ENCODE results near the gene TNKS1BP1. TPM values are rescaled to one million over a fixed set of nuclear protein-coding genes. Genes with fewer than 3 reads are reported as not detected.

Gene TNKS1BP1
- total RNA-seq, 1 experiment from 2014 or later, result 120 TPM

DNA sequence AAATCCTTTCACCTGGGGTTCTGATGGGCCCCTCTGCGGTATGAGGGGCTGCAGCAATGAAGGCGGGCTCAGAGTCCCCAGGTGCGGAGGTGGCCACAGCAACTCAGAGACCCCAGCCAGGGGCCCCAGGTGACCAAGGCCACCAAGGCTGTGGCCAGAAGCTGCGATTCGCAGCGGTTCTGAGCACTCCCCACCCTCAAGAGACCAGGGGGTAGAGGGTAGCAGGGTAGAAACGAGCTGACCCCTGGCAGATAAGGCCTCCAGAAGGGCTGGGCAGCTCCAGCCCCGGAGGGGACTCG is 948 bp downstream of the TNKS1BP1 start:
- Histone ChIP-seq H3K36me3 (ENCODE audit: control insufficient read depth, insufficient read depth, low read length) (peaks cover 3% of the 10 kb centered on the region), H3K27me3 (replicated peaks; ENCODE audit: control insufficient read depth, insufficient read depth, low read length) (no peaks in the 10 kb centered on the region), H3K4me1 (peaks cover 52% of the 10 kb centered on the region), H3K9me3 (no peaks in the 10 kb centered on the region), H3K4me3 (ENCODE audit: low read depth, low read length) (peak overlapping the region; percentile 79)
- TF ChIP-seq, protein P1, sequence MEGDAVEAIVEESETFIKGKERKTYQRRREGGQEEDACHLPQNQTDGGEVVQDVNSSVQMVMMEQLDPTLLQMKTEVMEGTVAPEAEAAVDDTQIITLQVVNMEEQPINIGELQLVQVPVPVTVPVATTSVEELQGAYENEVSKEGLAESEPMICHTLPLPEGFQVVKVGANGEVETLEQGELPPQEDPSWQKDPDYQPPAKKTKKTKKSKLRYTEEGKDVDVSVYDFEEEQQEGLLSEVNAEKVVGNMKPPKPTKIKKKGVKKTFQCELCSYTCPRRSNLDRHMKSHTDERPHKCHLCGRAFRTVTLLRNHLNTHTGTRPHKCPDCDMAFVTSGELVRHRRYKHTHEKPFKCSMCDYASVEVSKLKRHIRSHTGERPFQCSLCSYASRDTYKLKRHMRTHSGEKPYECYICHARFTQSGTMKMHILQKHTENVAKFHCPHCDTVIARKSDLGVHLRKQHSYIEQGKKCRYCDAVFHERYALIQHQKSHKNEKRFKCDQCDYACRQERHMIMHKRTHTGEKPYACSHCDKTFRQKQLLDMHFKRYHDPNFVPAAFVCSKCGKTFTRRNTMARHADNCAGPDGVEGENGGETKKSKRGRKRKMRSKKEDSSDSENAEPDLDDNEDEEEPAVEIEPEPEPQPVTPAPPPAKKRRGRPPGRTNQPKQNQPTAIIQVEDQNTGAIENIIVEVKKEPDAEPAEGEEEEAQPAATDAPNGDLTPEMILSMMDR (IDR thresholded peaks at IDR 0.05; ENCODE audit: insufficient read depth in 1 of 2, low read depth in 1 of 2, low read length in 1 of 2, severe bottlenecking in 1 of 2, unreplicated experiment in 1 of 2), result no peak
- intact Hi-C loops (cut with micrococcal nuclease; ENCODE audit: unreplicated experiment), result loop anchor here (2.0 kb wide), 1 partner anchor 35 kb away; no protein-coding TSS in a partner anchor
- peaks cover 56% of the 10 kb centered on the region for H3K4me1 Mint-ChIP-seq (ENCODE audit: low read depth, unreplicated experiment)
- BruUV-seq (replicated peaks), result no TSS peak
- ChIA-PET CTCF (interaction anchor here (0.7 to 1.7 kb wide), 2 partner anchors 12 to 22 kb away, joined by 3 to 9 read pairs; no protein-coding TSS in a partner anchor), POLR2A (interaction anchor here (0.6 to 2.2 kb wide), 4 partner anchors 12 to 745 kb away, joined by 3 to 31 read pairs (median 12); partner anchors contain the start of gene SSRP1)
- no peaks in the 10 kb centered on the region for H3K9me3 Mint-ChIP-seq (ENCODE audit: unreplicated experiment)
- H3K4me3 Mint-ChIP-seq (ENCODE audit: unreplicated experiment), result peak overlapping the region; percentile 88
- H3K27ac Mint-ChIP-seq (ENCODE audit: unreplicated experiment), result peak overlapping the region; percentile 63
- no peak for DNase-seq
- H3K36me3 Mint-ChIP-seq (ENCODE audit: insufficient read depth, unreplicated experiment), result peaks cover 68% of the 10 kb centered on the region
- no peaks in the 10 kb centered on the region for H3K27me3 Mint-ChIP-seq (ENCODE audit: insufficient read depth, unreplicated experiment)

DNA sequence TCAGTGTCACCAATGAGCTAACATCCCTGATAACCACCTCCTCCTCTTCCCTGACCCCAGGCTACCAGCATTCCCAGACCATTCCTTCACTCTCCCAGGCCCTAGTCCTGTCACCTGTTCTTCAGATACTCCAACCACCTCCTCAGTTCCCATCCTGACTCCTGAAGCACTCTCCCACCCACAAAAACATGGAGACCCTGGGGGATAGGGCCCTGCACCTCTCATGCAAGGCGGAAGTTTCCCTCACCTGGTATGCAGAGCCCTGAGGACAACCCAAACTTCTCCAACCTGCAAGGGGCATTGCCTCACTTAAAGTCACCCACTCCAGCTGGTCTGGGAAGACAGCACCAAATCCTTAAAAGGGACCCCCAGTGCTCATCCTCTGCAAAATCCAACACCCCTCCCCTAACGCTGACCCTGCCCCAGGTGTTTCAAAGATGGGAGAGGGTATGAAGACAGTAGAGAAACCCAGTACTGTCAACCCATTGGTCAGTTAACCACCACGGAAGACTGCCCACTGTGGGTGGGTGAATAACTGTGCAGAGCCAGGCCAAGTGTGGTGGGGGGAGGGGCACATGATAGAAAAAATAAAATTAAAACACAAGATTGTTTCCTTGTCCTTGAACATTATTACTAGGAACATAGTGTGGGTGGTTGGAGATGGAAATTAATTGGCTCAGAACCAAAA is 1.4 kb downstream of the TNKS1BP1 start:
- DNase-seq, result no peak
- peak overlapping the region; percentile 79 for H3K4me3 ChIP-seq (ENCODE audit: low read depth, low read length)
- H3K9me3 Mint-ChIP-seq (ENCODE audit: unreplicated experiment), result no peaks in the 10 kb centered on the region
- POLR2A ChIA-PET, result interaction anchor here (0.6 to 2.2 kb wide), 3 partner anchors 12 to 744 kb away, joined by 3 to 31 read pairs (median 18); partner anchors contain the start of gene SSRP1
- peaks cover 52% of the 10 kb centered on the region for H3K4me1 ChIP-seq
- no TSS peak for BruUV-seq (replicated peaks)
- no peaks in the 10 kb centered on the region for H3K27me3 ChIP-seq (replicated peaks; ENCODE audit: control insufficient read depth, insufficient read depth, low read length)
- H3K36me3 ChIP-seq (ENCODE audit: control insufficient read depth, insufficient read depth, low read length), result peaks cover 4% of the 10 kb centered on the region
- no peaks in the 10 kb centered on the region for H3K9me3 ChIP-seq
- peaks cover 51% of the 10 kb centered on the region for H3K4me1 Mint-ChIP-seq (ENCODE audit: low read depth, unreplicated experiment)
- peaks cover 64% of the 10 kb centered on the region for H3K36me3 Mint-ChIP-seq (ENCODE audit: insufficient read depth, unreplicated experiment)
- H3K4me3 Mint-ChIP-seq (ENCODE audit: unreplicated experiment), result peak overlapping the region; percentile 88
- TF ChIP-seq, protein P1 (IDR thresholded peaks at IDR 0.05; ENCODE audit: insufficient read depth in 1 of 2, low read depth in 1 of 2, low read length in 1 of 2, severe bottlenecking in 1 of 2, unreplicated experiment in 1 of 2), result no peak
- peak overlapping the region; percentile 63 for H3K27ac Mint-ChIP-seq (ENCODE audit: unreplicated experiment)
- intact Hi-C loops (cut with micrococcal nuclease; ENCODE audit: unreplicated experiment), result no loop called here
- no peaks in the 10 kb centered on the region for H3K27me3 Mint-ChIP-seq (ENCODE audit: insufficient read depth, unreplicated experiment)
- CTCF ChIA-PET, result no interaction called here

DNA sequence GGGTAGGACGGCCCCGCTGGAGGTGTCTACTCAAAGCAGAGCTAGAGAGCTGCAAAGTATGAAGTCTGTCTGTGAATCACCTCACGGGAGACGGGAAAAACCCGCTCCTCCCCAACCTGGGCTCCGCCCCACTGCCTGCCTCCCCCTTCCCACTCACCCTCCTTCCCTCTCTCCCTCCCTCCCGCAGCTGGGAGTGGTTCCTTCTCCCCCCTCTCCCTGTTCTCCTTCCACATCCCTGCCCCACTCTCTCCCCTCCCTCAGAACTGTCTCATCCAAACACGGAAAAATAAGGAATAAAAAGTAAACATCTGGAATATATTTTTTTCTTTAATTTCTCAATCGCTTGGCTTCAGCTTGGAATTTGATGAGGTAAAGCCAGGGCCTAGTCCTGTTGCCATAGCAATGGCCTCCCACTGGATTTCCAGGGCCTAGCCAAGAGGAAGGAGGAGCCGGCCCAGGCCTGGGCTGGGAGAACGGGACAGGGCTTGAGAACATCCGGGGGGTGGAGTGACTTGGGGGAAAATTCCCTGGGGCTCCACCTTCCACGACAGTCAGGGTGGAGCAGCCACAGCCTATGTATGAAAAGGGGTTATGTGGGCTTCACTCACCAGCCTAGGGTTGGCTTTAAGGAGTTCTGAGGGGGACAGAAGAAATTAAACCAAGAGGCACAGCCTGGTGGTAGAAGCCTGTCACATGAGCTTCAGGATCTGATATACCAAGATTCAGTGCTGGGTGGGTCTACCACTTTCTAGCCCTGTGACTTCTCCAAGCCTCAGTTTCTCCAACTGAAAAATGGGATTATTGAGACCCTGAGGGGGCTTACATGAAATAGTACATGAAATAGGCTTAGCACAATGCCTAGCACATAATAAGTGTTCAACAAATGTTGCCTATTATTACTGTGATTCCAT is 2.2 kb downstream of the TNKS1BP1 start:
- Mint-ChIP-seq H3K36me3 (ENCODE audit: insufficient read depth, unreplicated experiment) (peaks cover 56% of the 10 kb centered on the region), H3K4me3 (ENCODE audit: unreplicated experiment) (peak overlapping the region; percentile 88), H3K27me3 (ENCODE audit: insufficient read depth, unreplicated experiment) (no peaks in the 10 kb centered on the region), H3K9me3 (ENCODE audit: unreplicated experiment) (no peaks in the 10 kb centered on the region), H3K4me1 (ENCODE audit: low read depth, unreplicated experiment) (peaks cover 48% of the 10 kb centered on the region), H3K27ac (ENCODE audit: unreplicated experiment) (peak overlapping the region; percentile 63)
- CTCF ChIA-PET, result no interaction called here
- no peak overlapping the region for H3K4me3 ChIP-seq (ENCODE audit: low read depth, low read length)
- peak; percentile 59 to 65 for DNase-seq
- H3K36me3 ChIP-seq (ENCODE audit: control insufficient read depth, insufficient read depth, low read length), result peaks cover 4% of the 10 kb centered on the region
- no peaks in the 10 kb centered on the region for H3K9me3 ChIP-seq
- intact Hi-C loops (cut with micrococcal nuclease; ENCODE audit: unreplicated experiment), result no loop called here
- TSS peak; percentile 22 for BruUV-seq (replicated peaks)
- POLR2A ChIA-PET, result no interaction called here
- peaks cover 55% of the 10 kb centered on the region for H3K4me1 ChIP-seq
- TF ChIP-seq, protein P1 (IDR thresholded peaks at IDR 0.05; ENCODE audit: insufficient read depth in 1 of 2, low read depth in 1 of 2, low read length in 1 of 2, severe bottlenecking in 1 of 2, unreplicated experiment in 1 of 2), result no peak
- H3K27me3 ChIP-seq (replicated peaks; ENCODE audit: control insufficient read depth, insufficient read depth, low read length), result no peaks in the 10 kb centered on the region

Data from Caco-2 (cell line).